Measurements from ENCODE around the gene TRAPPC12.

Gene TRAPPC12

GRCh38 chr2:3465844-3466481, 86.5 kb downstream of the TRAPPC12 start:
- Histone ChIP-seq H3K9ac (ENCODE audit: low read depth in 1 of 2, low read length in 2 of 2) (no peak overlapping the region), H3K27ac (ENCODE audit: low read depth, low read length) (no peak overlapping the region), H3K9me3 (ENCODE audit: control insufficient read depth in 1 of 2, low read length in 2 of 2) (no peaks in the 10 kb centered on the region), H3K4me3 (ENCODE audit: low read depth in 1 of 2, low read length in 2 of 2) (no peak overlapping the region), H3K27me3 (ENCODE audit: control insufficient read depth in 1 of 2, insufficient read depth in 2 of 2, low read length in 2 of 2) (no peaks in the 10 kb centered on the region), H3K36me3 (ENCODE audit: control insufficient read depth in 1 of 2, insufficient read depth in 2 of 2, low read length in 2 of 2) (peaks cover 50 to 72% of the 10 kb centered on the region in 2 donors), H3K4me1 (ENCODE audit: control insufficient read depth in 1 of 2, insufficient read depth in 2 of 2, low read length in 2 of 2) (peaks cover 0 to 8% of the 10 kb centered on the region in 2 donors)

DNA sequence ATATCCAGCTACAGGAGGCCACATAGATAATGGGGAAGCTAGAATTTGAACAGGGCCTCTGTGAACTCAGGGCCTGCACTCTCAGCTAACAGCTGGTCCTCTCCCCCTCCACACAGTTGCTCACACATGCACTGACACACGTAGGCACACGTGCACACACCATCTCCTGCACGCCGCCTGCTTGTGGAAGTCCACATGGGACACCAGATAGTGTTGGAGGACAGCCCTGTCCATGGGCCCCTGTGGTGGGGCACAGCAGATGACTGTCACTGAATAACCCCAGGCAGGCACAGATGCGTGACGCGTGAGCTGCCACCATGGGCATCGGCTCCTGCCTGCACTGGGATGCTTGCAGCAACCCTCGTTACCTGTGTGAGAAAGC, 87.0 kb downstream of the TRAPPC12 start:
- H3K9me3 ChIP-seq (ENCODE audit: control insufficient read depth in 1 of 2, low read length in 2 of 2), result no peaks in the 10 kb centered on the region
- H3K9ac ChIP-seq (ENCODE audit: low read depth in 1 of 2, low read length in 2 of 2), result no peak overlapping the region
- no peak overlapping the region for H3K4me3 ChIP-seq (ENCODE audit: low read depth in 1 of 2, low read length in 2 of 2)
- no peak overlapping the region for H3K27ac ChIP-seq (ENCODE audit: low read depth, low read length)
- H3K36me3 ChIP-seq (ENCODE audit: control insufficient read depth in 1 of 2, insufficient read depth in 2 of 2, low read length in 2 of 2), result peaks cover 47 to 70% of the 10 kb centered on the region in 2 donors
- H3K27me3 ChIP-seq (ENCODE audit: control insufficient read depth in 1 of 2, insufficient read depth in 2 of 2, low read length in 2 of 2), result no peaks in the 10 kb centered on the region
- H3K4me1 ChIP-seq (ENCODE audit: control insufficient read depth in 1 of 2, insufficient read depth in 2 of 2, low read length in 2 of 2), result peaks cover 0 to 5% of the 10 kb centered on the region in 2 donors

- Histone ChIP-seq H3K4me1 (ENCODE audit: control insufficient read depth in 1 of 2, insufficient read depth in 2 of 2, low read length in 2 of 2) (peaks cover 0 to 1% of the 10 kb centered on the region in 2 donors), H3K36me3 (ENCODE audit: control insufficient read depth in 1 of 2, insufficient read depth in 2 of 2, low read length in 2 of 2) (peaks cover 47 to 75% of the 10 kb centered on the region in 2 donors)
Measured at GRCh38 chr2:3466966-3467365, 87.5 kb downstream of the TRAPPC12 start.

DNA sequence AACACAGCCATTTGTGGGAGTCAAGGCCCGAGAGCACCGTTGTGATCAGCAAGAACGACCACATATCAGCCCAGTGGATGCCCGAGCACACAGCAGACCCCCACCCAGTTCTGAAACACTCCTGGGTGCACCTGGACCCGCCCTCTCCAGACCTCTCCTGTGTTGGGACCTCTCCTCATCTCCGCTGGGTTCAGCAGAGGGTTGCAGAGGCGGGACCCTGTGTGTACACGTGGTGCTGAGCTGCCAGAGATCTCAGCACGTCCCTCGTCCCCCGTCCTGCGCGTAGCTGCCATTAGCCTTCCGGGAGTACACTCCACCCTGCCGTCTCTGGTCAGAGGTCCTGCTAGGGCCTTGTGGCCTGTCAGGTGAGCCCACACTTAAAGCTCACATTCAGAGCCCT, 88.2 kb downstream of the TRAPPC12 start:
- Histone ChIP-seq H3K9me3 (ENCODE audit: control insufficient read depth in 1 of 2, low read length in 2 of 2) (no peaks in the 10 kb centered on the region), H3K27me3 (ENCODE audit: control insufficient read depth in 1 of 2, insufficient read depth in 2 of 2, low read length in 2 of 2) (no peaks in the 10 kb centered on the region), H3K27ac (ENCODE audit: low read depth, low read length) (no peak overlapping the region), H3K9ac (ENCODE audit: low read depth in 1 of 2, low read length in 2 of 2) (no peak overlapping the region), H3K4me1 (ENCODE audit: control insufficient read depth in 1 of 2, insufficient read depth in 2 of 2, low read length in 2 of 2) (no peaks in the 10 kb centered on the region), H3K36me3 (ENCODE audit: control insufficient read depth in 1 of 2, insufficient read depth in 2 of 2, low read length in 2 of 2) (peaks cover 47 to 82% of the 10 kb centered on the region in 2 donors), H3K4me3 (ENCODE audit: low read depth in 1 of 2, low read length in 2 of 2) (no peak overlapping the region)

More at GRCh38 chr2:3466966-3467365, 87.5 kb downstream of the TRAPPC12 start:
- no peaks in the 10 kb centered on the region for H3K27me3 ChIP-seq (ENCODE audit: control insufficient read depth in 1 of 2, insufficient read depth in 2 of 2, low read length in 2 of 2)
- H3K9ac ChIP-seq (ENCODE audit: low read depth in 1 of 2, low read length in 2 of 2), result no peak overlapping the region
- H3K9me3 ChIP-seq (ENCODE audit: control insufficient read depth in 1 of 2, low read length in 2 of 2), result no peaks in the 10 kb centered on the region
- no peak overlapping the region for H3K27ac ChIP-seq (ENCODE audit: low read depth, low read length)
- no peak overlapping the region for H3K4me3 ChIP-seq (ENCODE audit: low read depth in 1 of 2, low read length in 2 of 2)

DNA sequence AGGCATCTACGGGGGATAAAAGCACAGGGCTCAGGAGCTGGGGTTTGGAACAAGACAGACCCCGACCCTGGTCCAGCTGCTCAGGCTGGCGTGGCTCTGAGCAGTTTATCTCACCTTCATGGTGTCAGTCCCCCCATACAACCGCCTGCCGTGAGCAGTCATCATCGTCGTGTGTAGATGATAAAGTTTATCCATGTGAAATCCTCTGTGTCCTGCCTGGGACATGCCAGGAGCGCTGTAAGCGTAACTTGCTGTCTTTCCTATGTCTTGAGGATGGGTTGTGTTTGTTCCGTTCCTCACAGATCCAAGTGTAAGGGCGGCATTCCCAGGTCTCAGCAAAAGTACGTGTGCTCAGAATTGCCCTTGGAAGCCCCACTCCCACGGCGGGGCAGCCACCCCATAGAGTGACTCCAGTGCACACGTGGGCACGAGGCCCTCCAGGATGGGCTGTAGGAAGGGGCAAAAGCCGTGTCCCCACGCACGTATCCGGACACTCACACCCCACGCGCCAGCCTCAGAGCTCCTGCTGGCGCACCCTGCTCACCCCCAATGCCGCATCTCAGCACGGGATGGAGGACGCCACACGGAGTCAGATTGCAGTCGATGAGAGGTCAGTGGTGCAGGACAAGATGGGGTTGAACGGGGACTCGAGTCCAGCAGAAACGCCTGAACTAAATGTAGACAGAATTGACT, 88.9 kb downstream of the TRAPPC12 start:
- H3K36me3 ChIP-seq (ENCODE audit: control insufficient read depth in 1 of 2, insufficient read depth in 2 of 2, low read length in 2 of 2), result peaks cover 47 to 86% of the 10 kb centered on the region in 2 donors
- no peak overlapping the region for H3K27ac ChIP-seq (ENCODE audit: low read depth, low read length)
- H3K27me3 ChIP-seq (ENCODE audit: control insufficient read depth in 1 of 2, insufficient read depth in 2 of 2, low read length in 2 of 2), result no peaks in the 10 kb centered on the region
- H3K9me3 ChIP-seq (ENCODE audit: control insufficient read depth in 1 of 2, low read length in 2 of 2), result no peaks in the 10 kb centered on the region
- no peaks in the 10 kb centered on the region for H3K4me1 ChIP-seq (ENCODE audit: control insufficient read depth in 1 of 2, insufficient read depth in 2 of 2, low read length in 2 of 2)
- no peak overlapping the region for H3K4me3 ChIP-seq (ENCODE audit: low read depth in 1 of 2, low read length in 2 of 2)
- H3K9ac ChIP-seq (ENCODE audit: low read depth in 1 of 2, low read length in 2 of 2), result no peak overlapping the region

DNA sequence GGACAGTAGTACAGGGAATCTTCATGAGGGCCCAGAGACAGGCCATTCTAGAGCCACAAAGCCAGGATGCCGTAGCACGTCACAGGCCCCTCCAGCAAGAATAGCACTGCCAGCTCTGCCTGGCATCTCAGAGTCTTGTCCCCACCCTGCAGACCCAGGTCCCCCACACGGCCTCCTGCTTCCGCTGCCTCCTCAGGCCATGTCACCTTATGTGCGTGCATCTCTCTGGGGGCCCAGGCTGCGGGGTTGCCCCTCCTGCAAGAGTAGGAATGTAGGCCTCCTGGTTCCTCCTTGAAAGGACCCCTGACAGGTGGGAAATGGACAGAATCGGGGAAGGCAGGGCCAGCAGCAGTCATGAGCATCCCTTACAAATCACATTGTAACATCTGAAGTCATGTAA, 90.0 kb downstream of the TRAPPC12 start:
- Histone ChIP-seq H3K4me1 (ENCODE audit: control insufficient read depth in 1 of 2, insufficient read depth in 2 of 2, low read length in 2 of 2) (no peaks in the 10 kb centered on the region), H3K27me3 (ENCODE audit: control insufficient read depth in 1 of 2, insufficient read depth in 2 of 2, low read length in 2 of 2) (no peaks in the 10 kb centered on the region), H3K36me3 (ENCODE audit: control insufficient read depth in 1 of 2, insufficient read depth in 2 of 2, low read length in 2 of 2) (peaks cover 41 to 84% of the 10 kb centered on the region in 2 donors), H3K4me3 (ENCODE audit: low read depth in 1 of 2, low read length in 2 of 2) (no peak overlapping the region), H3K27ac (ENCODE audit: low read depth, low read length) (no peak overlapping the region), H3K9ac (ENCODE audit: low read depth in 1 of 2, low read length in 2 of 2) (no peak overlapping the region), H3K9me3 (ENCODE audit: control insufficient read depth in 1 of 2, low read length in 2 of 2) (no peaks in the 10 kb centered on the region)

DNA sequence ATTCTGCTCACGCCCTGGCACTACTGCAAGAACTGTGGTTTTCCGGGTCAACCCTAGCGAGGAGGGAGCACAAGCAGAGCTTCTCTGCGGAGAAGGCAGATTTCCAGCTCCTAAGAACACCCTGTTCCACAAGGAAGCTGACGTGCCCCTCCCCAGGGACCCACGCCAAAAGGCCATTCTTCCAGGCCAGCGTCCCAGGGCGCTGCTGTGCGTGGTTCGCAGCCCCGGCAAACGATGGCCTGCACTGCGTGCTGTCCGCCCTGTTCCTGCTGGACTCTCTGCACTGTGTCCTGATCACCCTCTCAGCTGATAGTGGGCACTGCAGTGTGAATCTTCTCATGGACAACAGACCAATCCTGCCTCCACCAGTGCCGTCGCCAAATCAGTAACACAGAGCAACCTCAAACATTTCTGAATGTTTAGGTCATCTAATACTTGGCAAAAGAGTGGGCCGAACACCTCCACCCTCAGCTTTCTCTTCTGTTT, 90.7 kb downstream of the TRAPPC12 start:
- Histone ChIP-seq H3K9ac (ENCODE audit: low read depth in 1 of 2, low read length in 2 of 2) (no peak overlapping the region), H3K9me3 (ENCODE audit: control insufficient read depth in 1 of 2, low read length in 2 of 2) (no peaks in the 10 kb centered on the region)

DNA sequence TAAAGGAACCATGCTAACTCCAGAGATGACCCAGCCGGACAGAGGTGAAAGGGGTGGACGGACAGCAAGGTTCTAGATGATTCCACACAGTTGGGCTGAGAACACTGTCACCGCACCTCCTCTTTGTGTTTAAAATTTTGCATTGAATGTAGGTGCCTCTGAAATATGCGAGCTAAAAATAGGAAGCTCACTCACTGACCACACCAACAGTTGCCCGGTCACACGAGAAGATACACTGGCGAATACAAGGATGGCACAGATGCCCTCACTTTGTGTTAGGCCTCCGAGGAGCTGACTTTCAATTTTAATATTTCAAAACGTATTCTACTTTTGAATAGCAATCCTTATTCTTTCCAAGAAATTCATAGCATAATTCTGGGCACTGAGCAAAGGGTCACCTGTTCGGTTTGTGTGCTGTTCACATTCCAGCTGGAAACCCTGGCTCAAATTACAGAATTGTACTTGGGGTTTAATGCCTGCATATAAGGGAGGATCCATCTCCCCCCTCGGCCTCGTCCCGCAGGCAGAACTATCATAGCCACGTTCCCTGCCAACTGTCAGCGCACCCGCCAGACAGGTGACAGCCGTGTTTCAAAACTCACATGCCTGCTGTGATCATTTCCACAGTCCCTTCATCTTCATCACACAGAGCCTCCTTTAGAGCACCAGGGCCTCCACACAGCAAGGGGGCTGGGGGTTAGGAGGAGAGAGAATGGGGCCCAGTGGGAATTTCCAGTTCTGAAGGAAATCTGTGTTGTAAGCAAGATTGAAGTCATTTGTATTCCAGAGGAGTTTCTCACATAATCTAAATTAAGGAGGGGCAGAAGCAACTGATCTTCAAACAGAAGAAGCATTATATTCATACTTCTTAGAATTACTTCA, 91.6 kb downstream of the TRAPPC12 start:
- no peaks in the 10 kb centered on the region for H3K9me3 ChIP-seq (ENCODE audit: control insufficient read depth in 1 of 2, low read length in 2 of 2)
- H3K27ac ChIP-seq (ENCODE audit: low read depth, low read length), result no peak overlapping the region
- peaks cover 36 to 77% of the 10 kb centered on the region in 2 donors for H3K36me3 ChIP-seq (ENCODE audit: control insufficient read depth in 1 of 2, insufficient read depth in 2 of 2, low read length in 2 of 2)
- no peak overlapping the region for H3K4me3 ChIP-seq (ENCODE audit: low read depth in 1 of 2, low read length in 2 of 2)
- no peaks in the 10 kb centered on the region for H3K27me3 ChIP-seq (ENCODE audit: control insufficient read depth in 1 of 2, insufficient read depth in 2 of 2, low read length in 2 of 2)
- H3K4me1 ChIP-seq (ENCODE audit: control insufficient read depth in 1 of 2, insufficient read depth in 2 of 2, low read length in 2 of 2), result no peaks in the 10 kb centered on the region
- no peak overlapping the region for H3K9ac ChIP-seq (ENCODE audit: low read depth in 1 of 2, low read length in 2 of 2)

More for the DNA sequence above, 90.7 kb downstream of the TRAPPC12 start:
- Histone ChIP-seq H3K27me3 (ENCODE audit: control insufficient read depth in 1 of 2, insufficient read depth in 2 of 2, low read length in 2 of 2) (no peaks in the 10 kb centered on the region), H3K36me3 (ENCODE audit: control insufficient read depth in 1 of 2, insufficient read depth in 2 of 2, low read length in 2 of 2) (peaks cover 35 to 79% of the 10 kb centered on the region in 2 donors), H3K27ac (ENCODE audit: low read depth, low read length) (no peak overlapping the region), H3K4me1 (ENCODE audit: control insufficient read depth in 1 of 2, insufficient read depth in 2 of 2, low read length in 2 of 2) (no peaks in the 10 kb centered on the region), H3K4me3 (ENCODE audit: low read depth in 1 of 2, low read length in 2 of 2) (no peak overlapping the region)

DNA sequence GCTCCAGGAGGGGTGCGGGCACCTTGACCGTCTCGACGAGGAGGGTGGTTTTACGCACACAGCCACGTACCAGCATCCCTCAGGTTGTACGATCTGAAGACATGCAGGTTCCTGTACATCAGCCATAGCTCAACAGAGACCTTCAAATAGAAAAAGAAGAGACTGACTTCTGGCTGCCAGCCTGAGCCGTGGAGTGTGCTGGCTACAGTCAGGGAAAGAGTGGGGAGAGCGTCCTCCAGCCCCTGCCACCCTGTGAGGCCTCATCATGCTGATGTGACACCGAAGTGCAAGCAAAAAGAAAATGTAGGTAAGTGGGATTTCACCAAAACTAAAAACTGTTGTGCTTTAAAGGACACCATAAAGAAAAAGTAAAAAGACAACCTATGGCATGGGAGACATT, 92.8 kb downstream of the TRAPPC12 start:
- H3K4me1 ChIP-seq (ENCODE audit: control insufficient read depth in 1 of 2, insufficient read depth in 2 of 2, low read length in 2 of 2), result no peaks in the 10 kb centered on the region
- no peak overlapping the region for H3K9ac ChIP-seq (ENCODE audit: low read depth in 1 of 2, low read length in 2 of 2)
- no peaks in the 10 kb centered on the region for H3K27me3 ChIP-seq (ENCODE audit: control insufficient read depth in 1 of 2, insufficient read depth in 2 of 2, low read length in 2 of 2)
- H3K27ac ChIP-seq (ENCODE audit: low read depth, low read length), result no peak overlapping the region
- no peaks in the 10 kb centered on the region for H3K9me3 ChIP-seq (ENCODE audit: control insufficient read depth in 1 of 2, low read length in 2 of 2)
- H3K4me3 ChIP-seq (ENCODE audit: low read depth in 1 of 2, low read length in 2 of 2), result no peak overlapping the region
- peaks cover 26 to 76% of the 10 kb centered on the region in 2 donors for H3K36me3 ChIP-seq (ENCODE audit: control insufficient read depth in 1 of 2, insufficient read depth in 2 of 2, low read length in 2 of 2)

- H3K36me3 ChIP-seq (ENCODE audit: control insufficient read depth in 1 of 2, insufficient read depth in 2 of 2, low read length in 2 of 2), result peaks cover 19 to 72% of the 10 kb centered on the region in 2 donors
- no peak overlapping the region for H3K4me3 ChIP-seq (ENCODE audit: low read depth in 1 of 2, low read length in 2 of 2)
- no peaks in the 10 kb centered on the region for H3K4me1 ChIP-seq (ENCODE audit: control insufficient read depth in 1 of 2, insufficient read depth in 2 of 2, low read length in 2 of 2)
- H3K9me3 ChIP-seq (ENCODE audit: control insufficient read depth in 1 of 2, low read length in 2 of 2), result no peaks in the 10 kb centered on the region
- H3K9ac ChIP-seq (ENCODE audit: low read depth in 1 of 2, low read length in 2 of 2), result no peak overlapping the region
- no peaks in the 10 kb centered on the region for H3K27me3 ChIP-seq (ENCODE audit: control insufficient read depth in 1 of 2, insufficient read depth in 2 of 2, low read length in 2 of 2)
- no peak overlapping the region for H3K27ac ChIP-seq (ENCODE audit: low read depth, low read length)
Measured at GRCh38 chr2:3472966-3473365, 93.5 kb downstream of the TRAPPC12 start.
